ENCODE data around the gene ABTB1. TPM values are rescaled to one million over a fixed set of nuclear protein-coding genes. Genes with fewer than 3 reads are reported as not detected.
A peak's percentile ranks its signal among the peaks of the same experiment; 100 is the strongest.
"Not testable (repeated sequence)": the region's sequence is repeated elsewhere in the genome, so short reads cannot be mapped to it uniquely, and the experiment has no call there.

ABTB1 gene
- total RNA-seq, 2 donors from 2014 or later = 16.9 to 18.3 TPM

GRCh38 chr3:127639173-127640041, 33.3 kb upstream of the ABTB1 start:
- Mint-ChIP-seq H3K27me3 (peaks cover 0 to 4% of the 10 kb centered on the region in 2 donors), H3K27ac (peak overlapping the region; percentile 77 to 85), H3K4me1 (ENCODE audit: low read depth in 2 of 2) (peaks cover 26 to 31% of the 10 kb centered on the region in 2 donors), H3K36me3 (no peaks in the 10 kb centered on the region), H3K9me3 (no peaks in the 10 kb centered on the region), H3K4me3 (no peak overlapping the region)
- ATAC-seq (no peak), DNase-seq (ENCODE audit: low spot score) (no peak)

- Mint-ChIP-seq H3K4me1 (ENCODE audit: low read depth in 2 of 2) (peaks cover 26 to 28% of the 10 kb centered on the region in 2 donors), H3K27ac (no peak overlapping the region), H3K27me3 (peaks cover 0 to 4% of the 10 kb centered on the region in 2 donors), H3K4me3 (no peak overlapping the region), H3K9me3 (no peaks in the 10 kb centered on the region), H3K36me3 (no peaks in the 10 kb centered on the region)
- DNase-seq (ENCODE audit: low spot score) = no peak
- ATAC-seq = no peak
Observed at GRCh38 chr3:127640042-127640355, 32.8 kb upstream of the ABTB1 start.

- no peak for ATAC-seq
- Mint-ChIP-seq H3K9me3 (no peaks in the 10 kb centered on the region), H3K36me3 (no peaks in the 10 kb centered on the region), H3K4me3 (no peak overlapping the region), H3K27ac (no peak overlapping the region), H3K27me3 (no peaks in the 10 kb centered on the region), H3K4me1 (ENCODE audit: low read depth in 2 of 2) (no peaks in the 10 kb centered on the region)
- DNase-seq (ENCODE audit: low spot score) = no peak
Observed at GRCh38 chr3:127644641-127645370, 27.9 kb upstream of the ABTB1 start.

DNA sequence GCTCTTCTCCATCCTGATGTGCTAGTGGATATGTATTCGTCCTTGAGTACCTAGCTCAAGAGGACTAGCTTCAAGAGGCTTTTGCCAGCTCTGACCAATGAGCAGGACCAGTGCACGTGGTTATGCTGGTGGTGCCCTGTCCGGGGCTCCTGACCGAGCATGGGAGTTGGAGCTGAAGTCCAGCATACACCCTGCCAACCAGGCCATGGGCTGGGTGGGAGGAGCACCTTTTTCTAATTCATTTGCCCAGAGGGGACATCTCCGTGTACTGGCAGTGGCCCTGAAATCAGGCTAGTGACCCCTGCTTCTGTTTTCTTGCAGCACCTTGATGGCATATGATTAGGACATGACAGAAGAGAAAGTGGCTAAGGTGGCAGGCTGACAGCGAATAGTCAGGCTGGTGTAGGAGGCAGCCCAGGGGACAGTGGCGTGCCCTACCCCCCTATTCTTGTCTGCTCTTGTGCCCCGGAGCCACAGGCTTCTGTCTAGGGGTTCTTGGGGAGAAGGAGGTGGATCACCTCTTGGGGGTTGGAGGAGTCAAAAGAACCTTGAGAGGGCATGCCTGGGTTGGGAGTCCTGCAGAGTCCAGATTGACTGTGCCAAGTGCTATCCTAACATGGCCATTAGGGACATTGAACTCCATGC, 27.3 kb upstream of the ABTB1 start:
- DNase-seq (ENCODE audit: low spot score) (no peak), ATAC-seq (no peak)
- H3K36me3 Mint-ChIP-seq = no peaks in the 10 kb centered on the region
- H3K4me1 Mint-ChIP-seq (ENCODE audit: low read depth in 2 of 2) = no peaks in the 10 kb centered on the region
- H3K4me3 Mint-ChIP-seq = no peak overlapping the region
- no peaks in the 10 kb centered on the region for H3K27me3 Mint-ChIP-seq
- no peaks in the 10 kb centered on the region for H3K9me3 Mint-ChIP-seq
- H3K27ac Mint-ChIP-seq = no peak overlapping the region

DNA sequence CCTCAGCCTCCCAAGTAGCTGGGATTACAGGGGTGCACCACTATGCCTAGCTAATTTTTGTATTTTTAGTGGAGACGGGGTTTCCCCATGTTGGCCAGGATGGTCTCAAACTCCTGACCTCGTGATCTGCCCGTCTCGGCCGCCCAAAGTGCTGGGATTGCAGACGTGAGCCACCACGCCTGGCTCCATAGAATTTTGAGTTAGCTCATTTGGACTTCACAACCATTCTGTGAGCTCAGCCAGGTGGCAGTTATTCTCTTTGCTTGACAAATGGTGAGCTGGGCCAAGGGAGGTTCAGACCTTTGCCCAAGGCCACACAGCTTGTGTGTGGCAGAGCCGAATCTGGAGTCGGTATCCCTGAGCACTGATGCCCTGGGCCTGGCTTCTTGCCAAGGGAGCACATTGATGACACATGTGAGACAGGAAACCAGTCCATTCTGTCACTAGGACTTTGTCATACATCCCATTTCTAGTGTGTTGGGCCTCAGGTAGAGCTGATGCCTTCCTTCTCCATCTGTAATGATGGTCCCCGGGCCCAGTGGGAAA, 26.2 kb upstream of the ABTB1 start:
- ATAC-seq = no peak
- Mint-ChIP-seq H3K36me3 (no peaks in the 10 kb centered on the region), H3K4me1 (ENCODE audit: low read depth in 2 of 2) (no peaks in the 10 kb centered on the region), H3K27ac (no peak overlapping the region), H3K4me3 (no peak overlapping the region), H3K27me3 (no peaks in the 10 kb centered on the region), H3K9me3 (no peaks in the 10 kb centered on the region)
- no peak for DNase-seq (ENCODE audit: low spot score)

GRCh38 chr3:127647166-127647844, 25.4 kb upstream of the ABTB1 start:
- no peaks in the 10 kb centered on the region for H3K36me3 Mint-ChIP-seq
- no peaks in the 10 kb centered on the region for H3K4me1 Mint-ChIP-seq (ENCODE audit: low read depth in 2 of 2)
- no peaks in the 10 kb centered on the region for H3K9me3 Mint-ChIP-seq

GRCh38 chr3:127647845-127648204, 24.9 kb upstream of the ABTB1 start:
- no peak for DNase-seq (ENCODE audit: low spot score)
- ATAC-seq = no peak
- no peak overlapping the region for H3K4me3 Mint-ChIP-seq
- no peaks in the 10 kb centered on the region for H3K9me3 Mint-ChIP-seq
- H3K27me3 Mint-ChIP-seq = peaks cover 0 to 1% of the 10 kb centered on the region in 2 donors
- no peaks in the 10 kb centered on the region for H3K4me1 Mint-ChIP-seq (ENCODE audit: low read depth in 2 of 2)
- H3K27ac Mint-ChIP-seq = no peak overlapping the region
- no peaks in the 10 kb centered on the region for H3K36me3 Mint-ChIP-seq

More at GRCh38 chr3:127647166-127647844, 25.4 kb upstream of the ABTB1 start:
- Mint-ChIP-seq H3K4me3 (no peak overlapping the region), H3K27ac (no peak overlapping the region), H3K27me3 (no peaks in the 10 kb centered on the region)
- DNase-seq (ENCODE audit: low spot score) = no peak
- no peak for ATAC-seq

DNA sequence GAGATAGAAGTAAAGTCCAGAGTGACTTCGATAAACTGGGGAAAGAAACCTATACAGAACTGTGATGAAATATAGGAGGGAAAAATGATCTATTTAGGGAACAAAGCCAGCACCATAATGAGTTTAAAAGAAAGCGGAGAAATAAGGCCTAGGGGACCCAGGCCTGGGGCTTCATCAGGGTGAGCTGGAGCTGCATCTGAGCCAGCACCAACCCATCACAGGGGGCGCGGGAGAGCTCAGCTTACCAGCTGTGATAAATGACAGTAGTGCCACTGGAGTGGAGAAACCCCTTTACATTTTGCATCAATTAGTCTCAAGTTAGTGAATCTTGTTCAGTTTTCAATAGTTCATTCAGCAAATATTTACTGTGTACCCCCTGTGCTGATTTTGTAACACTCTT, 22.5 kb upstream of the ABTB1 start:
- DNase-seq (ENCODE audit: low spot score) (no peak), ATAC-seq (no peak)
- Mint-ChIP-seq H3K27me3 (peaks cover 0 to 6% of the 10 kb centered on the region in 2 donors), H3K36me3 (no peaks in the 10 kb centered on the region), H3K4me3 (no peak overlapping the region), H3K4me1 (ENCODE audit: low read depth in 2 of 2) (no peaks in the 10 kb centered on the region), H3K9me3 (no peaks in the 10 kb centered on the region), H3K27ac (peak overlapping the region in 1 of 2 donors; percentile 11)

GRCh38 chr3:127651516-127652172, 21.1 kb upstream of the ABTB1 start:
- ATAC-seq (no peak), DNase-seq (ENCODE audit: low spot score) (no peak)
- Mint-ChIP-seq H3K27ac (no peak overlapping the region), H3K4me1 (ENCODE audit: low read depth in 2 of 2) (no peaks in the 10 kb centered on the region), H3K9me3 (no peaks in the 10 kb centered on the region), H3K4me3 (no peak overlapping the region), H3K27me3 (peaks cover 0 to 6% of the 10 kb centered on the region in 2 donors), H3K36me3 (no peaks in the 10 kb centered on the region)

GRCh38 chr3:127652246-127652995, 20.3 kb upstream of the ABTB1 start:
- H3K27me3 Mint-ChIP-seq = peaks cover 1 to 9% of the 10 kb centered on the region in 2 donors

GRCh38 chr3:127654374-127654773, 18.4 kb upstream of the ABTB1 start:
- DNase-seq (ENCODE audit: low spot score) = no peak
- Mint-ChIP-seq H3K4me3 (no peak overlapping the region), H3K4me1 (ENCODE audit: low read depth in 2 of 2) (no peaks in the 10 kb centered on the region), H3K36me3 (no peaks in the 10 kb centered on the region), H3K27me3 (peaks cover 2 to 25% of the 10 kb centered on the region in 2 donors), H3K9me3 (no peaks in the 10 kb centered on the region), H3K27ac (no peak overlapping the region)
- no peak for ATAC-seq

More at GRCh38 chr3:127652246-127652995, 20.3 kb upstream of the ABTB1 start:
- Mint-ChIP-seq H3K36me3 (no peaks in the 10 kb centered on the region), H3K4me1 (ENCODE audit: low read depth in 2 of 2) (no peaks in the 10 kb centered on the region), H3K9me3 (no peaks in the 10 kb centered on the region), H3K27ac (no peak overlapping the region), H3K4me3 (no peak overlapping the region)
- peak; percentile 51 to 73 for ATAC-seq
- DNase-seq (ENCODE audit: low spot score) = no peak

GRCh38 chr3:127654993-127655392, 17.8 kb upstream of the ABTB1 start:
- H3K9me3 Mint-ChIP-seq; H3K27ac Mint-ChIP-seq; H3K4me1 Mint-ChIP-seq (ENCODE audit: low read depth in 2 of 2); H3K4me3 Mint-ChIP-seq; H3K36me3 Mint-ChIP-seq; ATAC-seq; DNase-seq (ENCODE audit: low spot score): not testable (repeated sequence)
- H3K27me3 Mint-ChIP-seq = peaks cover 2 to 25% of the 10 kb centered on the region in 2 donors
